PC-3 (cell line): ENCODE results near the gene SUPT6H. TPM values are rescaled to one million over a fixed set of nuclear protein-coding genes. Genes with fewer than 3 reads are reported as not detected.

ENCODE experiments used
- ATAC-seq: fragments of 200-7000 bp; cut with Tn5 transposase; 2 replicates; pipeline ENCODE4 v1.9.1; 2020; ENCODE audit warnings: mild to moderate bottlenecking, moderate library complexity
- BruUV-seq: library from RNA; stranded (reverse); fragments of 400-500 nt; replicated peaks from 2 replicates; lab custom pipeline; 2021; lab: Mats Ljungman, UMichigan
- CTCF ChIA-PET: fragments of 300-600 bp; sonication (Branson Sonifier 250); formaldehyde crosslinking; loops from one replicate; lab custom pipeline; 2022; ENCODE audit warnings: antibody characterized with exemption; lab: Charles Lee
- POLR2A ChIA-PET: fragments of 300-600 bp; sonication (Branson Sonifier 250); formaldehyde crosslinking; loops from one replicate; lab custom pipeline; 2022; ENCODE audit warnings: antibody characterized with exemption; ENCODE audit not compliant: unreplicated experiment; lab: Charles Lee
- DNase-seq: peaks from one replicate; pipeline ENCODE4 v3.0.0-alpha.2; 2015
- H2AFZ ChIP-seq: fragments of 300-600 bp; sonication (generic); 2 replicates; pipeline ENCODE4 v1.6.0; 2016; ENCODE audit warnings: antibody characterized with exemption, low read length
- H3F3A ChIP-seq: fragments of 300-600 bp; sonication (generic); one replicate; pipeline ENCODE4 v1.6.0; 2017; ENCODE audit warnings: antibody characterized with exemption, low read length, control low read depth, mild to moderate bottlenecking; ENCODE audit not compliant: unreplicated experiment
- H3K27ac ChIP-seq: fragments of 300-600 bp; sonication (generic); 2 replicates; pipeline ENCODE4 v1.5.1; 2016; ENCODE audit warnings: mild to moderate bottlenecking, low read length
- H3K27me3 ChIP-seq: fragments of 300-600 bp; sonication (generic); 2 replicates; pipeline ENCODE4 v1.6.1; 2016; ENCODE audit warnings: low read length, mixed read lengths
- H3K36me3 ChIP-seq: fragments of 300-600 bp; sonication (generic); 2 replicates; pipeline ENCODE4 v1.6.1; 2016; ENCODE audit warnings: low read depth, mixed run types, low read length, mixed read lengths
- H3K4me1 ChIP-seq: fragments of 300-600 bp; sonication (generic); 2 replicates; pipeline ENCODE4 v1.5.1; 2016; ENCODE audit warnings: low read length; ENCODE audit not compliant: insufficient read depth
- H3K4me2 ChIP-seq: fragments of 300-600 bp; sonication (generic); 2 replicates; pipeline ENCODE4 v1.6.0; 2016; ENCODE audit warnings: low read length
- H3K4me3 ChIP-seq: fragments of 300-600 bp; sonication (generic); 2 replicates; pipeline ENCODE4 v1.5.1; 2016; ENCODE audit warnings: mild to moderate bottlenecking, low read length, mixed read lengths
- H3K79me2 ChIP-seq: fragments of 300-600 bp; sonication (generic); 2 replicates; pipeline ENCODE4 v1.6.1; 2017; ENCODE audit warnings: low read length, mixed read lengths
- H3K9ac ChIP-seq: fragments of 300-600 bp; sonication (generic); 2 replicates; pipeline ENCODE4 v1.6.0; 2016; ENCODE audit warnings: mild to moderate bottlenecking, low read length
- H3K9me2 ChIP-seq: fragments of 300-600 bp; sonication (generic); replicated peaks from 2 replicates; pipeline ENCODE4 v1.6.1; 2016; ENCODE audit warnings: mixed run types, low read length, mixed read lengths
- H3K9me3 ChIP-seq: fragments of 300-600 bp; sonication (generic); 2 replicates; pipeline ENCODE4 v1.6.1; 2016; ENCODE audit warnings: low read length, mixed read lengths
- H4K20me1 ChIP-seq: fragments of 300-600 bp; sonication (generic); 2 replicates; pipeline ENCODE4 v1.6.1; 2016; ENCODE audit warnings: low read length, mixed read lengths
- CTCF ChIP-seq: fragments of 300-600 bp; sonication (generic); conservative IDR thresholded peaks from 2 replicates; pipeline ENCODE4 v1.5.1; 2017; ENCODE audit warnings: antibody characterized with exemption, low read depth, mild to moderate bottlenecking, low read length
- EZH2 ChIP-seq: fragments of 300-600 bp; sonication (generic); IDR thresholded peaks from one replicate; pipeline ENCODE4 v1.6.1; 2017; ENCODE audit warnings: antibody characterized with exemption, mild to moderate bottlenecking, low read length; ENCODE audit not compliant: unreplicated experiment
- EZH2phosphoT487 ChIP-seq: fragments of 300-600 bp; sonication (generic); IDR thresholded peaks from 2 replicates; pipeline ENCODE4 v1.6.1; 2018; ENCODE audit warnings: mild to moderate bottlenecking, antibody characterized with exemption, low read length, borderline replicate concordance
- intact Hi-C: fragments of 100-400 bp; cut with micrococcal nuclease; formaldehyde crosslinking; loops from 2 replicates; pipeline ENCODE4 v1.9.0; 2023
- total RNA-seq: library from RNA; depleted of rRNA; stranded (reverse); fragments of >200 nt; gene quantifications from 2 replicates; pipeline ENCODE4 v1.2.3, GENCODE V29; 2014

SUPT6H gene
- total RNA-seq, 1 experiment from 2014 or later = 32.2 TPM

GRCh38 chr17:28665994-28666393 lies 4.0 kb downstream of the SUPT6H start:
- ATAC-seq (no peak), DNase-seq (no peak)
- ChIA-PET POLR2A (no interaction called here), CTCF (no interaction called here)
- Histone ChIP-seq H3K79me2 (peaks cover 78% of the 10 kb centered on the region), H3K9me2 (no peaks in the 10 kb centered on the region), H3K4me1 (peaks cover 11% of the 10 kb centered on the region), H3F3A (no peaks in the 10 kb centered on the region), H3K36me3 (peaks cover 7% of the 10 kb centered on the region; the same call in 1 of the 2 replicates), H3K4me2 (no peak overlapping the region), H3K27me3 (no peaks in the 10 kb centered on the region), H3K9me3 (no peaks in the 10 kb centered on the region), H3K4me3 (no peak overlapping the region), H4K20me1 (0 out of 2 replicates have a peak, but pooled peaks cover 8% of the 10 kb centered on the region), H3K9ac (no peak overlapping the region), H3K27ac (no peak overlapping the region), H2AFZ (no peak overlapping the region)
- intact Hi-C loops = no loop called here
- TF ChIP-seq EZH2 = no peak
- TF ChIP-seq CTCF = no peak
- TF ChIP-seq EZH2phosphoT487 = no peak
- no TSS peak for BruUV-seq

- Histone ChIP-seq H3K79me2 (peaks cover 60% of the 10 kb centered on the region), H3K9ac (no peak overlapping the region), H3F3A (no peaks in the 10 kb centered on the region), H3K9me2 (no peaks in the 10 kb centered on the region), H3K27ac (no peak overlapping the region), H3K4me3 (no peak overlapping the region), H2AFZ (no peak overlapping the region), H3K4me1 (peaks cover 11% of the 10 kb centered on the region), H3K9me3 (no peaks in the 10 kb centered on the region), H3K4me2 (no peak overlapping the region), H4K20me1 (0 out of 2 replicates have a peak, but pooled peaks cover 8% of the 10 kb centered on the region), H3K36me3 (peaks cover 11% of the 10 kb centered on the region; the same call in 1 of the 2 replicates), H3K27me3 (no peaks in the 10 kb centered on the region)
- ChIA-PET POLR2A (interaction anchor here (0.5 kb wide), 1 partner anchor 24 kb away, joined by 3 read pairs; no protein-coding TSS in a partner anchor), CTCF (no interaction called here)
- intact Hi-C loops = no loop called here
- no TSS peak for BruUV-seq
- ATAC-seq (no peak), DNase-seq (no peak)
- TF ChIP-seq EZH2 (no peak), EZH2phosphoT487 (no peak), CTCF (no peak)
These were observed 5.9 kb downstream of the SUPT6H start for GRCh38 chr17:28667870-28668269.

DNA sequence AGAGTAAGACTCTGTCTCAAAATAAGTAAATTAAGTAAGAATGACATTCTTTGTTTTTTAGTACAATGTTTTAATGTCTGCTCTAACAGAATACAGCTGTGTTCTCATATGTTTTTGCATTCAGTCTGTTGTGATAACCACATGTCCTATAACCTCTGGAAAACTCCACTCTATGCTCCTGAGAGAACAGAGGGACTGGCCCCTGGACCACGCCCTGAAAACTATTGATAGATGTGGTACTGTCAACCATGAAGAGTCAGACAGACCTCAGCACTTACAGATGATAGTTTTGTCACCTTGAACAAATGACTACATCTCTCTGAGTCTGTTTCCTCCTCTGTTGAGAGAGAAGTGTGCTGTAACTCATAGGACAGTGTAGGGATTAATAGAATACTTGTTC lies 7.9 kb downstream of the SUPT6H start:
- Histone ChIP-seq H3K4me3 (no peak overlapping the region), H3K27ac (no peak overlapping the region), H3F3A (no peaks in the 10 kb centered on the region), H3K4me1 (no peaks in the 10 kb centered on the region), H4K20me1 (no peaks in the 10 kb centered on the region), H3K9me2 (no peaks in the 10 kb centered on the region), H2AFZ (no peak overlapping the region), H3K9ac (no peak overlapping the region), H3K9me3 (no peaks in the 10 kb centered on the region), H3K79me2 (peaks cover 39% of the 10 kb centered on the region), H3K36me3 (peaks cover 23% of the 10 kb centered on the region; the same call in 1 of the 2 replicates), H3K27me3 (no peaks in the 10 kb centered on the region), H3K4me2 (no peak overlapping the region)
- no peak for DNase-seq
- no TSS peak for BruUV-seq
- intact Hi-C loops = no loop called here
- ChIA-PET POLR2A (no interaction called here), CTCF (no interaction called here)
- no peak for TF ChIP-seq EZH2
- TF ChIP-seq CTCF = no peak
- TF ChIP-seq EZH2phosphoT487 = no peak
- ATAC-seq = no peak
